ENCODE data around the gene CHPF. TPM values are rescaled to one million over a fixed set of nuclear protein-coding genes. Genes with fewer than 3 reads are reported as not detected.

CHPF gene
- total and polyA plus RNA-seq, 4 donors = 26.5 to 135 (median 58.2) TPM

DNA sequence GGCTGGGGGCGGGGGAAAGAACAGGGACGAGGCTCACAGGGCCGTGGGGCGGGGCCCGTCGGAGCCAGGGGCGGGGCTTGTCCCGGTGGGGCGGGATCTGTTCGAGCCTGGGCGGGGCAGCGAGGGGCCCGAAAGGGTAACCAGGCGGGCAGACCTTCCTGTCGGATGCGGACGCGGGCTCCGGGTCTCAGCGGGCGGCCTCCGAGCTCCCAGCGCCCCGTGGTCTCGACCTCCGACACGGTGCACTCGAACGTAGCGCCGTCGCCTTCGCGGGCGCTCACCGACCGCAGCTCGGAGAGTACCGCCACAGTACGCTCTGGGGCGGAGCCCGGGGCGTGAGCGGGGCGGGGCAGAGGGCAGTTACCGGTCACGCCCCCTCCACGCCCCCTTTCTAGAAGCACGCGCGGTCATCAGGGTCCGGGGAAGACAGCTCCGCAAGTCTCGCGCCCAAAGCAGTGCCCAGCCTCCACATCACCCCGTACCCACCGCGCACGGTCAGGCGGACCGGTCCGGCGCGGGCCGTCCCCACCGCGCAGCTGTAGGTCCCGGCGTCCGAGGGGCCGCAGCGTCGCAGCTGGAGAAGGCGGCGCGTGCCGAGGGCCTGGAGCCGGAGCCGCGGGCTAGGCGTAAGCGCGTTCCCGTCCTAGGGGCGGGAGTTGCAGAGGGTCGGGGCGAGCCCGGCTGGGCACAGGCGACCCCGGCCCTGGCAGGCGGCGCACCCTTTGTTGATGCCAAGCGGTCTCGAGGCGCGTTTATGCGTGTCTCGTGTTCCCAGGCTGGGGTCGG lies 9.0 kb upstream of the CHPF start:
- peak overlapping the region in 2 of 3 donors; percentile 56 to 67 for H3K4me3 ChIP-seq (ENCODE audit: low read depth in 1 of 3, low read length in 3 of 3)
- peaks cover 0 to 7% (median 0%) of the 10 kb centered on the region in 4 donors for H3K27me3 ChIP-seq (ENCODE audit: control insufficient read depth in 4 of 4, insufficient read depth in 4 of 4, low read length in 3 of 4)
- WGBS = 4% methylated on average over 99 of the region's 99 CpGs
- no peaks in the 10 kb centered on the region for H3K36me3 ChIP-seq (ENCODE audit: control insufficient read depth in 4 of 4, insufficient read depth in 3 of 4, low read depth in 1 of 4, low read length in 3 of 4)
- TF ChIP-seq SP1 (IDR thresholded peaks at IDR 0.05) = peak; percentile 55
- TF ChIP-seq, protein P1, sequence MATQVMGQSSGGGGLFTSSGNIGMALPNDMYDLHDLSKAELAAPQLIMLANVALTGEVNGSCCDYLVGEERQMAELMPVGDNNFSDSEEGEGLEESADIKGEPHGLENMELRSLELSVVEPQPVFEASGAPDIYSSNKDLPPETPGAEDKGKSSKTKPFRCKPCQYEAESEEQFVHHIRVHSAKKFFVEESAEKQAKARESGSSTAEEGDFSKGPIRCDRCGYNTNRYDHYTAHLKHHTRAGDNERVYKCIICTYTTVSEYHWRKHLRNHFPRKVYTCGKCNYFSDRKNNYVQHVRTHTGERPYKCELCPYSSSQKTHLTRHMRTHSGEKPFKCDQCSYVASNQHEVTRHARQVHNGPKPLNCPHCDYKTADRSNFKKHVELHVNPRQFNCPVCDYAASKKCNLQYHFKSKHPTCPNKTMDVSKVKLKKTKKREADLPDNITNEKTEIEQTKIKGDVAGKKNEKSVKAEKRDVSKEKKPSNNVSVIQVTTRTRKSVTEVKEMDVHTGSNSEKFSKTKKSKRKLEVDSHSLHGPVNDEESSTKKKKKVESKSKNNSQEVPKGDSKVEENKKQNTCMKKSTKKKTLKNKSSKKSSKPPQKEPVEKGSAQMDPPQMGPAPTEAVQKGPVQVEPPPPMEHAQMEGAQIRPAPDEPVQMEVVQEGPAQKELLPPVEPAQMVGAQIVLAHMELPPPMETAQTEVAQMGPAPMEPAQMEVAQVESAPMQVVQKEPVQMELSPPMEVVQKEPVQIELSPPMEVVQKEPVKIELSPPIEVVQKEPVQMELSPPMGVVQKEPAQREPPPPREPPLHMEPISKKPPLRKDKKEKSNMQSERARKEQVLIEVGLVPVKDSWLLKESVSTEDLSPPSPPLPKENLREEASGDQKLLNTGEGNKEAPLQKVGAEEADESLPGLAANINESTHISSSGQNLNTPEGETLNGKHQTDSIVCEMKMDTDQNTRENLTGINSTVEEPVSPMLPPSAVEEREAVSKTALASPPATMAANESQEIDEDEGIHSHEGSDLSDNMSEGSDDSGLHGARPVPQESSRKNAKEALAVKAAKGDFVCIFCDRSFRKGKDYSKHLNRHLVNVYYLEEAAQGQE (IDR thresholded peaks at IDR 0.05) = peak; percentile 37
- TF ChIP-seq, protein P2, sequence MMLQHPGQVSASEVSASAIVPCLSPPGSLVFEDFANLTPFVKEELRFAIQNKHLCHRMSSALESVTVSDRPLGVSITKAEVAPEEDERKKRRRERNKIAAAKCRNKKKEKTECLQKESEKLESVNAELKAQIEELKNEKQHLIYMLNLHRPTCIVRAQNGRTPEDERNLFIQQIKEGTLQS (IDR thresholded peaks at IDR 0.05) = no peak
- DNase-seq (ENCODE audit: low spot score) = peak; percentile 91
- H3K9ac ChIP-seq (ENCODE audit: low read depth in 1 of 2, low read length in 2 of 2) = no peak overlapping the region
- H3K4me1 ChIP-seq (ENCODE audit: control insufficient read depth in 4 of 4, insufficient read depth in 4 of 4, low read length in 3 of 4) = peaks cover 5 to 15% (median 12%) of the 10 kb centered on the region in 4 donors
- H3K27ac ChIP-seq (ENCODE audit: low read depth in 1 of 2, low read length in 2 of 2) = no peak overlapping the region
- H3K9me3 ChIP-seq (ENCODE audit: control insufficient read depth in 4 of 4, low read length in 3 of 4) = no peaks in the 10 kb centered on the region

DNA sequence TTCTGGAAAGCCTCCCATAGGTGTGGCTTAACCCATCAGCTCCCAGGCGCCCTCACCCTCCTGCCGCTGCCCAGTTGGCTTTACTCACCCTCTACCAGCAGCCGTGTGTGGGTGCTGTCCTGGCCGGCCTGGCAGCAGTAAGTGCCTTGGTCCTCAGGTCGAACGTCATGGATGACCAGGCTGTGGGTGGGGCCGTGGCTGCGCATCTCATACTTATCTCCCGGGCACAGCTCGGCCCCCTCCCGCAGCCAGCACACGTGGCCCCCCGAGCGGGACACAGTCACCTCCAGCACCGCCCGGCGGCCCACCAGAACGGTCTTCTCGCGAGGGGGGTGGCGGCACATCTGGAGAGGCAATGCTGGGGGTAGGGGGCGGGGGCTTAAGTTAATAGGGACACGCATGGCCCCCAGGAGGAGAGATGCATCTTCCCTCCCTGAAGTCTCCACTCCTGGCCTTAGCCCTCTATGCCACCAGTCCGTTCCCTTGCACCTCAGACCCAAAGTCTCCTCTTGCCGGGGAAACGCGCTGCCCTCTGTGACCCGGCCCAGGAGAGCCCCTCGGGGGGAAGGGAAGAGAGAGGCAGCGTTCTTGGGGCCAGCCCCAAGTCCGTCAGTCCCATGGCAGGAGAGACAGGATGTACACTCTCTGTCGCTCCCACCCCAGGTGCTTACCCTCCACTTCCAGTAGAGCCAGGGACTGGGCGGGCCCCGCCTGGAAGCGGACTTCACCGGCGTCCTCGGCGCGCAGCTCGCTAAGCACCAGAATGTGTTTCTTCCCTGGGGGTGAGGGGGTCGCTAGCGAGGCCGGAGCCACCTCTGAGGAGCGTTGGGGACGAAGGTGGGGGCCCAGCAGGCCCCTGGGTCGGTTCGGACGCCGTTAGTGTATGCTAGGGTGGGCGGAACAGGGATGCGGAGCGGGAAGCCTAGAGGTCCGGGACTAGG lies 8.1 kb upstream of the CHPF start:
- TF ChIP-seq JUND (IDR thresholded peaks at IDR 0.05) (no peak), NR2F2 (IDR thresholded peaks at IDR 0.05) (no peak), HNF4G (IDR thresholded peaks at IDR 0.05) (no peak), HNF4A (conservative IDR thresholded peaks at IDR 0.05) (no peak), SP1 (IDR thresholded peaks at IDR 0.05) (no peak)
- TF ChIP-seq, protein P3, sequence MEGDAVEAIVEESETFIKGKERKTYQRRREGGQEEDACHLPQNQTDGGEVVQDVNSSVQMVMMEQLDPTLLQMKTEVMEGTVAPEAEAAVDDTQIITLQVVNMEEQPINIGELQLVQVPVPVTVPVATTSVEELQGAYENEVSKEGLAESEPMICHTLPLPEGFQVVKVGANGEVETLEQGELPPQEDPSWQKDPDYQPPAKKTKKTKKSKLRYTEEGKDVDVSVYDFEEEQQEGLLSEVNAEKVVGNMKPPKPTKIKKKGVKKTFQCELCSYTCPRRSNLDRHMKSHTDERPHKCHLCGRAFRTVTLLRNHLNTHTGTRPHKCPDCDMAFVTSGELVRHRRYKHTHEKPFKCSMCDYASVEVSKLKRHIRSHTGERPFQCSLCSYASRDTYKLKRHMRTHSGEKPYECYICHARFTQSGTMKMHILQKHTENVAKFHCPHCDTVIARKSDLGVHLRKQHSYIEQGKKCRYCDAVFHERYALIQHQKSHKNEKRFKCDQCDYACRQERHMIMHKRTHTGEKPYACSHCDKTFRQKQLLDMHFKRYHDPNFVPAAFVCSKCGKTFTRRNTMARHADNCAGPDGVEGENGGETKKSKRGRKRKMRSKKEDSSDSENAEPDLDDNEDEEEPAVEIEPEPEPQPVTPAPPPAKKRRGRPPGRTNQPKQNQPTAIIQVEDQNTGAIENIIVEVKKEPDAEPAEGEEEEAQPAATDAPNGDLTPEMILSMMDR (IDR thresholded peaks at IDR 0.05; ENCODE audit: low read depth, low read length, missing input control) = no peak
- Histone ChIP-seq H3K27me3 (ENCODE audit: control insufficient read depth in 4 of 4, insufficient read depth in 4 of 4, low read length in 3 of 4) (peaks cover 0 to 7% (median 0%) of the 10 kb centered on the region in 4 donors), H3K9me3 (ENCODE audit: control insufficient read depth in 4 of 4, low read length in 3 of 4) (no peaks in the 10 kb centered on the region), H3K9ac (ENCODE audit: low read depth in 1 of 2, low read length in 2 of 2) (no peak overlapping the region), H3K4me1 (ENCODE audit: control insufficient read depth in 4 of 4, insufficient read depth in 4 of 4, low read length in 3 of 4) (peaks cover 5 to 15% (median 12%) of the 10 kb centered on the region in 4 donors), H3K4me3 (ENCODE audit: low read depth in 1 of 3, low read length in 3 of 3) (peak overlapping the region in 1 of 3 donors; percentile 56), H3K36me3 (ENCODE audit: control insufficient read depth in 4 of 4, insufficient read depth in 3 of 4, low read depth in 1 of 4, low read length in 3 of 4) (no peaks in the 10 kb centered on the region), H3K27ac (ENCODE audit: low read depth in 1 of 2, low read length in 2 of 2) (no peak overlapping the region)
- 12% methylated on average over 54 of the region's 54 CpGs for WGBS
- DNase-seq (ENCODE audit: low spot score) = peak; percentile 58

Data from liver (tissue), 9 donors.